ENCODE results near the gene API5. TPM values are rescaled to one million over a fixed set of nuclear protein-coding genes. Genes with fewer than 3 reads are reported as not detected.

The API5 gene
- 101 TPM for total RNA-seq (ENCODE audit: unreplicated experiment)
- long read RNA-seq, transcript API5-208 (14 exons, 1,868 nt): minor isoform, 10 of 31 reads
- long read RNA-seq, transcript API5-201 (14 exons, 3,714 nt): major isoform, 11 of 31 reads
- long read RNA-seq, partial matches to known transcripts: 4 of 31 reads
- long read RNA-seq, other reads (novel, unspliced or antisense): 2 of 31 reads

- peak within 1 kb of the TSS; percentile 98 for H3K4me3 Mint-ChIP-seq (ENCODE audit: unreplicated experiment)
Measured at GRCh38 chr11:43311791-43312607, at the start of gene API5. Gene API5, plus strand, starts transcription at chr11:43311996. Its CDS starts 132 bp downstream, at chr11:43312128.

GRCh38 chr11:43267856-43268580, 43.8 kb upstream of the API5 start:
- Mint-ChIP-seq H3K9me3 (ENCODE audit: unreplicated experiment) (peaks cover 9% of the 10 kb centered on the region), H3K36me3 (ENCODE audit: unreplicated experiment) (no peaks in the 10 kb centered on the region), H3K27ac (ENCODE audit: unreplicated experiment) (peak overlapping the region; percentile 91), H3K4me3 (ENCODE audit: unreplicated experiment) (peak overlapping the region; percentile 60), H3K4me1 (ENCODE audit: low read depth, unreplicated experiment) (peaks cover 20% of the 10 kb centered on the region), H3K27me3 (ENCODE audit: unreplicated experiment) (peaks cover 8% of the 10 kb centered on the region)
- DNase-seq: peak; percentile 34
- no peak for TF ChIP-seq CTCF (IDR thresholded peaks at IDR 0.05; ENCODE audit: partially characterized antibody, unreplicated experiment)

More at GRCh38 chr11:43311791-43312607, at the start of gene API5:
- DNase-seq: peak; percentile 95
- TF ChIP-seq CTCF (IDR thresholded peaks at IDR 0.05; ENCODE audit: partially characterized antibody, unreplicated experiment): peak; percentile 55
- H3K4me1 Mint-ChIP-seq (ENCODE audit: low read depth, unreplicated experiment): peaks cover 12% of the 10 kb centered on the region
- peaks cover 2% of the 10 kb centered on the region for H3K27me3 Mint-ChIP-seq (ENCODE audit: unreplicated experiment)
- H3K36me3 Mint-ChIP-seq (ENCODE audit: unreplicated experiment): no peaks in the 10 kb centered on the region
- H3K27ac Mint-ChIP-seq (ENCODE audit: unreplicated experiment): peak within 1 kb of the TSS; percentile 91
- peaks cover 11% of the 10 kb centered on the region for H3K9me3 Mint-ChIP-seq (ENCODE audit: unreplicated experiment)

GRCh38 chr11:43268786-43269185, 43.0 kb upstream of the API5 start:
- Mint-ChIP-seq H3K4me1 (ENCODE audit: low read depth, unreplicated experiment) (peaks cover 20% of the 10 kb centered on the region), H3K36me3 (ENCODE audit: unreplicated experiment) (peaks cover under 1% of the 10 kb centered on the region), H3K27me3 (ENCODE audit: unreplicated experiment) (peaks cover 8% of the 10 kb centered on the region), H3K9me3 (ENCODE audit: unreplicated experiment) (peaks cover 9% of the 10 kb centered on the region), H3K27ac (ENCODE audit: unreplicated experiment) (peak overlapping the region; percentile 91), H3K4me3 (ENCODE audit: unreplicated experiment) (peak overlapping the region; percentile 50)
- no peak for DNase-seq
- no peak for TF ChIP-seq CTCF (IDR thresholded peaks at IDR 0.05; ENCODE audit: partially characterized antibody, unreplicated experiment)

- TF ChIP-seq CTCF (IDR thresholded peaks at IDR 0.05; ENCODE audit: partially characterized antibody, unreplicated experiment): no peak
- H3K9me3 Mint-ChIP-seq (ENCODE audit: unreplicated experiment): peaks cover 9% of the 10 kb centered on the region
- peak overlapping the region; percentile 91 for H3K27ac Mint-ChIP-seq (ENCODE audit: unreplicated experiment)
- H3K27me3 Mint-ChIP-seq (ENCODE audit: unreplicated experiment): peaks cover 8% of the 10 kb centered on the region
- peak overlapping the region; percentile 50 for H3K4me3 Mint-ChIP-seq (ENCODE audit: unreplicated experiment)
- H3K4me1 Mint-ChIP-seq (ENCODE audit: low read depth, unreplicated experiment): peaks cover 20% of the 10 kb centered on the region
- H3K36me3 Mint-ChIP-seq (ENCODE audit: unreplicated experiment): peaks cover 5% of the 10 kb centered on the region
- peak; percentile 74 for DNase-seq
Measured at GRCh38 chr11:43269254-43269918, 42.4 kb upstream of the API5 start.
